Upper lobe of left lung (tissue), 4 donors: ENCODE results near the gene C5orf52.

Experiments used
- CTCF ChIP-seq, 6 experiments: fragments of 450-650 bp in 4 of 6; fragments of 200-600 bp in 2 of 6; sonication (generic) in 2 of 6; IDR thresholded peaks; one replicate each; pipeline ENCODE4 v1.5.1; 2016 to 2019; ENCODE audit warnings: antibody characterized with exemption in 6 of 6
- POLR2A ChIP-seq, 4 donors: fragments of 450-650 bp; IDR thresholded peaks; one replicate each; pipeline ENCODE4 v1.5.1; 2016 to 2017; ENCODE audit warnings: antibody characterized with exemption in 4 of 4, mild to moderate bottlenecking in 2 of 4
- POLR2AphosphoS5 ChIP-seq, 2 donors: sonication (generic); formaldehyde crosslinking; IDR thresholded peaks; one replicate each; pipeline ENCODE4 v1.5.1; 2017; ENCODE audit warnings: antibody characterized with exemption in 2 of 2

GRCh38 chr5:157703736-157704135 is 32.4 kb downstream of the C5orf52 start:
- TF ChIP-seq CTCF (IDR thresholded peaks at IDR 0.05) (no peak), POLR2A (IDR thresholded peaks at IDR 0.05) (no peak), POLR2AphosphoS5 (IDR thresholded peaks at IDR 0.05) (no peak)
